SU-DHL-6 (cell line): ENCODE measurements around the gene OXCT2.

Experiments
- EZH2phosphoT487 ChIP-seq: fragments of 200-600 bp; sonication (generic), shearing (Covaris generic); conservative IDR thresholded peaks from 2 replicates; pipeline ENCODE4 v1.6.1; 2018; ENCODE audit warnings: mild to moderate bottlenecking, antibody characterized with exemption, low read length, moderate library complexity, mixed read lengths
- TF ChIP-seq, protein P1 (sequence below): fragments of 200-600 bp; sonication (generic); IDR thresholded peaks from one replicate; pipeline ENCODE4 v1.5.1; 2017; ENCODE audit warnings: antibody characterized with exemption, mild to moderate bottlenecking, low read length, moderate library complexity; ENCODE audit not compliant: insufficient read depth, poor library complexity, severe bottlenecking

DNA sequence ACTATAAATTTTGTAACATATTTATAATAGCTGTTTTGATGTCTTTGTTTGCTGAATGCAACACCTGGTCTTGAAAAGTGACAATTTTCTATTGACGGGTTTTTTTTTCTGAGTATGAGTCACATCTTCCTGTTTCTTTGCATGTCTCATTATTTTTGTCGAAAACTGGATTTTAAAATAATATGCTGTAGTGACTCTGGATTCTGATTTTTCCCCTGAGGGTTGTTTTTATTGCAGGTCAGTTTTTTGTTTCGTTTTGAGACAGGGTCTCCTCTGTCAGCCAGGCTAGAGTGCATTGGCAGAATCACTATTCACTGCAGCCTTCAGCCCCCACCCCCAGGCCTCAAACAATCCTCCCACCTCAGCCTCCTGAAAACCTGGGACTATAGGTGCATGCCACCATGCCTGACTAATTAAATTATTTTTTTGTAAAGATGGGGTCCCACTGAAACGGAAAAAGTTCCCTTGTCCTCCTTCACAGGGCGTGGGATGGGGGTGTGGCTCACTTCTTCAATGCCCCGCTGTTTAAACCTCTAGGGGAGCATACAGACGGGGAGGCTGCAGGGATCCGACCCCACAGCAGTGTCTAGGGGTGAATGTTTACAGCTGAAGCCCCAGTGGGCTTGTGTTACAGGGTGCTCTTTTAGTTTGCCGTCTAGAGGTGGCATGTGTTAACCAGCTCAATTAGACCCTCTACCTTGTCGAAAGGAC is 43.8 kb downstream of the OXCT2 start:
- TF ChIP-seq, protein P1, sequence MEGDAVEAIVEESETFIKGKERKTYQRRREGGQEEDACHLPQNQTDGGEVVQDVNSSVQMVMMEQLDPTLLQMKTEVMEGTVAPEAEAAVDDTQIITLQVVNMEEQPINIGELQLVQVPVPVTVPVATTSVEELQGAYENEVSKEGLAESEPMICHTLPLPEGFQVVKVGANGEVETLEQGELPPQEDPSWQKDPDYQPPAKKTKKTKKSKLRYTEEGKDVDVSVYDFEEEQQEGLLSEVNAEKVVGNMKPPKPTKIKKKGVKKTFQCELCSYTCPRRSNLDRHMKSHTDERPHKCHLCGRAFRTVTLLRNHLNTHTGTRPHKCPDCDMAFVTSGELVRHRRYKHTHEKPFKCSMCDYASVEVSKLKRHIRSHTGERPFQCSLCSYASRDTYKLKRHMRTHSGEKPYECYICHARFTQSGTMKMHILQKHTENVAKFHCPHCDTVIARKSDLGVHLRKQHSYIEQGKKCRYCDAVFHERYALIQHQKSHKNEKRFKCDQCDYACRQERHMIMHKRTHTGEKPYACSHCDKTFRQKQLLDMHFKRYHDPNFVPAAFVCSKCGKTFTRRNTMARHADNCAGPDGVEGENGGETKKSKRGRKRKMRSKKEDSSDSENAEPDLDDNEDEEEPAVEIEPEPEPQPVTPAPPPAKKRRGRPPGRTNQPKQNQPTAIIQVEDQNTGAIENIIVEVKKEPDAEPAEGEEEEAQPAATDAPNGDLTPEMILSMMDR = no peak
- TF ChIP-seq EZH2phosphoT487 = no peak
